Measurements from ENCODE around the gene TSC22D2.
"Not testable (repeated sequence)": the region's sequence is repeated elsewhere in the genome, so short reads cannot be mapped to it uniquely, and the experiment has no call there.

TSC22D2 gene

DNA sequence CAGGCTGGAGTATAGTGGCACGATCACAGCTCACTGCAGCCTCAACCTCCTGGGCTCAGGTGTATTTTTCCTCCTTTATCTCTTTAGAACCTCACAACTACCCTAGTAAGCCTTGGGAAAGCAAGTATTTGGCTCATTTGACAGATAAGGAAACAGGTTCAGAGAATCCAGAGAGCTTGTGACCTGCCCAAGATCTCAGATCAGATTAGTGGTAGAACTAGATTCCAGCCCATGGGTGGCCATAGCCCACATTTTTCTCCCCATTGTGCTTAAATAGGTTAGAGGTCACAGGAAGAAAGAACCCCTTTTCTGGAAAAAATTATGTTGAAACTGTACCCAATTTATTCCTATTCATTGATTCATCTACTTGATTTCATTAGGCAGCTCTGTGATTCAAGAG is 64.3 kb downstream of the TSC22D2 start:
- Histone ChIP-seq H3F3A (ENCODE audit: low read depth) (no peaks in the 10 kb centered on the region), H3K27me3 (ENCODE audit: insufficient read depth, low read length, poor library complexity, severe bottlenecking) (no peaks in the 10 kb centered on the region)
- TF ChIP-seq, protein P1, sequence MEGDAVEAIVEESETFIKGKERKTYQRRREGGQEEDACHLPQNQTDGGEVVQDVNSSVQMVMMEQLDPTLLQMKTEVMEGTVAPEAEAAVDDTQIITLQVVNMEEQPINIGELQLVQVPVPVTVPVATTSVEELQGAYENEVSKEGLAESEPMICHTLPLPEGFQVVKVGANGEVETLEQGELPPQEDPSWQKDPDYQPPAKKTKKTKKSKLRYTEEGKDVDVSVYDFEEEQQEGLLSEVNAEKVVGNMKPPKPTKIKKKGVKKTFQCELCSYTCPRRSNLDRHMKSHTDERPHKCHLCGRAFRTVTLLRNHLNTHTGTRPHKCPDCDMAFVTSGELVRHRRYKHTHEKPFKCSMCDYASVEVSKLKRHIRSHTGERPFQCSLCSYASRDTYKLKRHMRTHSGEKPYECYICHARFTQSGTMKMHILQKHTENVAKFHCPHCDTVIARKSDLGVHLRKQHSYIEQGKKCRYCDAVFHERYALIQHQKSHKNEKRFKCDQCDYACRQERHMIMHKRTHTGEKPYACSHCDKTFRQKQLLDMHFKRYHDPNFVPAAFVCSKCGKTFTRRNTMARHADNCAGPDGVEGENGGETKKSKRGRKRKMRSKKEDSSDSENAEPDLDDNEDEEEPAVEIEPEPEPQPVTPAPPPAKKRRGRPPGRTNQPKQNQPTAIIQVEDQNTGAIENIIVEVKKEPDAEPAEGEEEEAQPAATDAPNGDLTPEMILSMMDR (conservative IDR thresholded peaks at IDR 0.05; ENCODE audit: low read length): no peak
- no peak for TF ChIP-seq EZH2phosphoT487 (IDR thresholded peaks at IDR 0.05; ENCODE audit: borderline replicate concordance)

DNA sequence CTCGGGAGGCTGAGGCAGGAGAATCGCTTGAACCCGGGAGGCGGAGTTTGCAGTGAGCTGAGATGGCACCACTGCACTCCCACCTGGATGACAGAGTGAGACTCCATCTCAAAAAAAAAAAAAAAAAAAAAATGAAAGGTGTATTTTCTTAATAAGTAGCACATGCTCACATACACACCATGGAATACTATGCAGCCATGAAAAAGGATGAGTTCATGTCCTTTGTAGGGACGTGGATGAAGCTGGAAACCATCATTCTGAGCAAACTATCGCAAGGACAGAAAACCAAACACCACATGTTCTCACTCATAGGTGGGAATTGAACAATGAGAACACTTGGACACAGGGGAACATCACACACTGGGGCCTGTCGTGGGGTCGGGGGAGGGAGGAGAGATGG is 65.1 kb downstream of the TSC22D2 start:
- H3K79me2 ChIP-seq (ENCODE audit: insufficient read depth, low read length); H2AFZ ChIP-seq (ENCODE audit: low read length); H3K27me3 ChIP-seq (ENCODE audit: insufficient read depth, low read length, poor library complexity, severe bottlenecking); H3F3A ChIP-seq (ENCODE audit: low read depth); H3K4me1 ChIP-seq (ENCODE audit: insufficient read depth, low read length, poor library complexity, severe bottlenecking); H4K20me1 ChIP-seq (ENCODE audit: insufficient read depth, low read length, poor library complexity, severe bottlenecking); H3K9me3 ChIP-seq (ENCODE audit: insufficient read depth, low read depth, low read length); H3K4me2 ChIP-seq (ENCODE audit: low read depth, low read length, poor library complexity, severe bottlenecking); H3K9me2 ChIP-seq (replicated peaks; ENCODE audit: low read depth, low read length); H3K4me3 ChIP-seq (ENCODE audit: low read length, poor library complexity, severe bottlenecking); H3K36me3 ChIP-seq (ENCODE audit: insufficient read depth, low read length); H3K9ac ChIP-seq (ENCODE audit: low read depth, low read length, poor library complexity, severe bottlenecking): not testable (repeated sequence)

More for the DNA sequence above, 64.3 kb downstream of the TSC22D2 start:
- Histone ChIP-seq H4K20me1 (ENCODE audit: insufficient read depth, low read length, poor library complexity, severe bottlenecking) (no peaks in the 10 kb centered on the region), H3K9me3 (ENCODE audit: insufficient read depth, low read depth, low read length) (0 out of 2 replicates have a peak, but pooled peaks cover under 1% of the 10 kb centered on the region), H3K9ac (ENCODE audit: low read depth, low read length, poor library complexity, severe bottlenecking) (no peak overlapping the region), H3K4me3 (ENCODE audit: low read length, poor library complexity, severe bottlenecking) (no peak overlapping the region), H3K79me2 (ENCODE audit: insufficient read depth, low read length) (no peaks in the 10 kb centered on the region), H2AFZ (ENCODE audit: low read length) (no peak overlapping the region), H3K9me2 (replicated peaks; ENCODE audit: low read depth, low read length) (no peaks in the 10 kb centered on the region), H3K4me1 (ENCODE audit: insufficient read depth, low read length, poor library complexity, severe bottlenecking) (no peaks in the 10 kb centered on the region), H3K36me3 (ENCODE audit: insufficient read depth, low read length) (no peaks in the 10 kb centered on the region), H3K4me2 (ENCODE audit: low read depth, low read length, poor library complexity, severe bottlenecking) (no peak overlapping the region)

DNA sequence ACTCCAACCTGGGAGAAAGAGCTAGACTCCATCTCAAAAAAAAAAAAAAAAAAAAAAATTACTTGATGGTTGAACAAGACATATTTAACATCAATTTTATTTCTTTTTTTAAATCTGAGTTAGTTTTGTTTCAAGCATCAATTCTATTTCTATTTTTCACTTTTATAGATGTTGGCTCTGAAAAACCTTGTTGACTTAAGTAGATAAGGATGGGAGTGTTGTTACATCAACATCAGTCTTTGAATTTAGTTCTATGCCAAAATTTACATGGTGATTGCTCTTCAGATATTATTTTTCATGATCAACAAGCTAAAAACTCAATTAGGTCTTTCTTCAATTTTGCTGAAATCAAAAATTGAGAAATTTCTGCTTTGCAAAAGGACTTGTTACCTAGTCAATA is 71.3 kb downstream of the TSC22D2 start:
- Histone ChIP-seq H3F3A (ENCODE audit: low read depth) (no peaks in the 10 kb centered on the region), H3K9me2 (replicated peaks; ENCODE audit: low read depth, low read length) (no peaks in the 10 kb centered on the region), H3K4me3 (ENCODE audit: low read length, poor library complexity, severe bottlenecking) (no peak overlapping the region), H4K20me1 (ENCODE audit: insufficient read depth, low read length, poor library complexity, severe bottlenecking) (no peaks in the 10 kb centered on the region), H3K9ac (ENCODE audit: low read depth, low read length, poor library complexity, severe bottlenecking) (no peak overlapping the region), H3K9me3 (ENCODE audit: insufficient read depth, low read depth, low read length) (0 out of 2 replicates have a peak, but pooled peaks cover 5% of the 10 kb centered on the region), H3K4me1 (ENCODE audit: insufficient read depth, low read length, poor library complexity, severe bottlenecking) (peaks cover 7% of the 10 kb centered on the region), H3K4me2 (ENCODE audit: low read depth, low read length, poor library complexity, severe bottlenecking) (no peak overlapping the region), H3K79me2 (ENCODE audit: insufficient read depth, low read length) (no peaks in the 10 kb centered on the region), H3K27me3 (ENCODE audit: insufficient read depth, low read length, poor library complexity, severe bottlenecking) (no peaks in the 10 kb centered on the region), H2AFZ (ENCODE audit: low read length) (no peak overlapping the region), H3K36me3 (ENCODE audit: insufficient read depth, low read length) (no peaks in the 10 kb centered on the region)
- no peak for TF ChIP-seq EZH2phosphoT487 (IDR thresholded peaks at IDR 0.05; ENCODE audit: borderline replicate concordance)
- TF ChIP-seq, protein P1 (conservative IDR thresholded peaks at IDR 0.05; ENCODE audit: low read length): no peak

DNA sequence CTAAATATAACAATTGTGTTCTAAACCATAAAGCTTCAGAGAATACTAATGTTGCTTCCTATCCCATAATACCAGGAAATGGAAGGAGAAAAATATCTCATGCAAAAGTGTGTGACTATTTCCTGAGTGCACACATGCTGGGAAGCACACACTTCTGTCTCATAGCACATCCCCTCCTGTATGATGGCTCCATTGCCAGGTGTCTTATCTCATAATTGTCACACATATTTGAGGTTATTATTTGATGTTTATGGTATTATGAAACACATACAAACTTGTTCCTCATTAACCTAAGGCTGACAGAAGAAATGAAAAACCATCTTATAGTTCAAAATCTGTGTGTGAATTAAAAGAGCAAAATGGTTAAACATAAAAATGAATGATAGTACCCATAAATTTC is 72.8 kb downstream of the TSC22D2 start:
- no peak overlapping the region for H3K4me2 ChIP-seq (ENCODE audit: low read depth, low read length, poor library complexity, severe bottlenecking)
- peak overlapping the region; percentile 57; the same call in 1 of the 2 replicates for H2AFZ ChIP-seq (ENCODE audit: low read length)

More for the DNA sequence above, 72.8 kb downstream of the TSC22D2 start:
- no peaks in the 10 kb centered on the region for H3K27me3 ChIP-seq (ENCODE audit: insufficient read depth, low read length, poor library complexity, severe bottlenecking)
- no peaks in the 10 kb centered on the region for H3K9me2 ChIP-seq (replicated peaks; ENCODE audit: low read depth, low read length)
- H3K9me3 ChIP-seq (ENCODE audit: insufficient read depth, low read depth, low read length): peaks cover 10% of the 10 kb centered on the region; the same call in 1 of the 2 replicates
- H3K36me3 ChIP-seq (ENCODE audit: insufficient read depth, low read length): no peaks in the 10 kb centered on the region
- H3F3A ChIP-seq (ENCODE audit: low read depth): no peaks in the 10 kb centered on the region
- no peak for TF ChIP-seq EZH2phosphoT487 (IDR thresholded peaks at IDR 0.05; ENCODE audit: borderline replicate concordance)
- TF ChIP-seq, protein P1 (conservative IDR thresholded peaks at IDR 0.05; ENCODE audit: low read length): no peak
- H3K4me3 ChIP-seq (ENCODE audit: low read length, poor library complexity, severe bottlenecking): no peak overlapping the region
- H3K79me2 ChIP-seq (ENCODE audit: insufficient read depth, low read length): no peaks in the 10 kb centered on the region
- H4K20me1 ChIP-seq (ENCODE audit: insufficient read depth, low read length, poor library complexity, severe bottlenecking): no peaks in the 10 kb centered on the region
- H3K9ac ChIP-seq (ENCODE audit: low read depth, low read length, poor library complexity, severe bottlenecking): no peak overlapping the region
- H3K4me1 ChIP-seq (ENCODE audit: insufficient read depth, low read length, poor library complexity, severe bottlenecking): peaks cover 7% of the 10 kb centered on the region
